Osteoblast (primary cell): ENCODE results near the gene AKAP6. TPM values are rescaled to one million over a fixed set of nuclear protein-coding genes. Genes with fewer than 3 reads are reported as not detected.

ENCODE experiments used
- DNase-seq: peaks from one replicate; pipeline ENCODE4 v3.0.0; 2011; ENCODE audit warnings: low spot score, mixed read lengths; ENCODE audit not compliant: insufficient read length; ENCODE audit errors: missing footprints
- H2AFZ ChIP-seq: 2 replicates; pipeline ENCODE4 v1.6.0; 2011; ENCODE audit warnings: mild to moderate bottlenecking, low read length
- H3K27ac ChIP-seq: 2 replicates; pipeline ENCODE4 v1.5.1; 2011; ENCODE audit warnings: mild to moderate bottlenecking, low read depth, low read length, moderate library complexity
- H3K27me3 ChIP-seq: 2 replicates; pipeline ENCODE4 v1.6.0; 2012; ENCODE audit warnings: mild to moderate bottlenecking, control low read depth, inconsistent platforms, low read length, moderate library complexity; ENCODE audit not compliant: insufficient read depth
- H3K36me3 ChIP-seq: 2 replicates; pipeline ENCODE4 v1.5.1; 2011; ENCODE audit warnings: mild to moderate bottlenecking, low read length, control low read depth, moderate library complexity; ENCODE audit not compliant: insufficient read depth
- H3K4me1 ChIP-seq: 2 replicates; pipeline ENCODE4 v1.5.1; 2011; ENCODE audit warnings: mild to moderate bottlenecking, low read length, control low read depth, moderate library complexity; ENCODE audit not compliant: insufficient read depth
- H3K4me2 ChIP-seq: 2 replicates; pipeline ENCODE4 v1.6.0; 2011; ENCODE audit warnings: mild to moderate bottlenecking, low read length; ENCODE audit not compliant: insufficient read depth
- H3K4me3 ChIP-seq: fragments of 200-600 bp; sonication (generic); 3 replicates; pipeline ENCODE4 v1.5.1; 2012; ENCODE audit warnings: mild to moderate bottlenecking, low read length, inconsistent platforms; ENCODE audit not compliant: insufficient read depth
- H3K79me2 ChIP-seq: 2 replicates; pipeline ENCODE4 v1.6.0; 2012; ENCODE audit warnings: mild to moderate bottlenecking, low read length, control low read depth, inconsistent platforms; ENCODE audit not compliant: insufficient read depth
- H3K9me3 ChIP-seq: 2 replicates; pipeline ENCODE4 v1.5.1; 2011; ENCODE audit warnings: low read depth, low read length, control low read depth
- H4K20me1 ChIP-seq: 2 replicates; pipeline ENCODE4 v1.6.0; 2012; ENCODE audit warnings: mild to moderate bottlenecking, low read length, control low read depth; ENCODE audit not compliant: insufficient read depth
- CTCF ChIP-seq: IDR thresholded peaks from 2 replicates; pipeline ENCODE4 v1.5.1; 2011; ENCODE audit warnings: mild to moderate bottlenecking, low read depth, low read length, moderate library complexity; ENCODE audit errors: extremely low read depth
- total RNA-seq: library from RNA; depleted of rRNA; stranded (reverse); fragments of >200 nt; gene quantifications from 2 replicates; pipeline ENCODE4 v1.2.3, GENCODE V29; 2012

AKAP6 gene
- total RNA-seq, 1 donor = 2.2 TPM

- Histone ChIP-seq H3K79me2 (no peaks in the 10 kb centered on the region), H3K27ac (no peak overlapping the region), H3K4me3 (no peak overlapping the region), H4K20me1 (no peaks in the 10 kb centered on the region), H3K9me3 (no peaks in the 10 kb centered on the region), H3K4me2 (no peak overlapping the region), H3K4me1 (peaks cover 4% of the 10 kb centered on the region), H2AFZ (no peak overlapping the region), H3K36me3 (no peaks in the 10 kb centered on the region), H3K27me3 (no peaks in the 10 kb centered on the region)
- no peak for DNase-seq
- TF ChIP-seq CTCF = no peak
Measured at GRCh38 chr14:32666308-32666707, 337.2 kb downstream of the AKAP6 start.

GRCh38 chr14:32667287-32667686, 338.2 kb downstream of the AKAP6 start:
- no peak for TF ChIP-seq CTCF
- no peaks in the 10 kb centered on the region for H3K27me3 ChIP-seq
- H3K36me3 ChIP-seq = no peaks in the 10 kb centered on the region
- no peak overlapping the region for H3K4me3 ChIP-seq
- H3K4me2 ChIP-seq = no peak overlapping the region
- no peak overlapping the region for H3K27ac ChIP-seq
- no peaks in the 10 kb centered on the region for H4K20me1 ChIP-seq
- H3K9me3 ChIP-seq = no peaks in the 10 kb centered on the region
- no peak for DNase-seq
- no peaks in the 10 kb centered on the region for H3K79me2 ChIP-seq
- H3K4me1 ChIP-seq = peaks cover 4% of the 10 kb centered on the region
- H2AFZ ChIP-seq = no peak overlapping the region

- Histone ChIP-seq H2AFZ (no peak overlapping the region), H3K27me3 (no peaks in the 10 kb centered on the region), H3K27ac (no peak overlapping the region), H3K4me2 (no peak overlapping the region), H3K4me3 (no peak overlapping the region), H4K20me1 (no peaks in the 10 kb centered on the region), H3K79me2 (no peaks in the 10 kb centered on the region), H3K9me3 (no peaks in the 10 kb centered on the region), H3K36me3 (no peaks in the 10 kb centered on the region), H3K4me1 (no peaks in the 10 kb centered on the region)
- no peak for DNase-seq
- no peak for TF ChIP-seq CTCF
Measured at GRCh38 chr14:32667791-32668190, 338.7 kb downstream of the AKAP6 start.

- Histone ChIP-seq H3K79me2 (no peaks in the 10 kb centered on the region), H3K27ac (no peak overlapping the region), H3K36me3 (no peaks in the 10 kb centered on the region), H3K9me3 (no peaks in the 10 kb centered on the region), H3K4me2 (no peak overlapping the region), H2AFZ (no peak overlapping the region), H3K4me3 (no peak overlapping the region), H4K20me1 (no peaks in the 10 kb centered on the region), H3K27me3 (no peaks in the 10 kb centered on the region), H3K4me1 (no peaks in the 10 kb centered on the region)
- no peak for TF ChIP-seq CTCF
- no peak for DNase-seq
Measured at GRCh38 chr14:32669391-32669790, 340.3 kb downstream of the AKAP6 start.
